HG03575 (cell line): ENCODE results near the gene CR1L.
"Not testable (repeated sequence)": the region's sequence is repeated elsewhere in the genome, so short reads cannot be mapped to it uniquely, and the experiment has no call there.

ENCODE experiments used
- ATAC-seq: cut with Tn5 transposase; IDR thresholded peaks from one replicate; pipeline ENCODE4 v1.9.1; 2021; ENCODE audit not compliant: unreplicated experiment, insufficient number of reproducible peaks, low FRiP score; ENCODE audit errors: extremely low read depth

CR1L gene

GRCh38 chr1:207644852-207645634 lies at the start of gene CR1L:
Gene CR1L, plus strand, starts transcription at chr1:207645133. Its CDS starts 101 bp downstream, at chr1:207645234.
- ATAC-seq = no peak

GRCh38 chr1:207603777-207604176 lies 41.2 kb upstream of the CR1L start:
- no peak for ATAC-seq

DNA sequence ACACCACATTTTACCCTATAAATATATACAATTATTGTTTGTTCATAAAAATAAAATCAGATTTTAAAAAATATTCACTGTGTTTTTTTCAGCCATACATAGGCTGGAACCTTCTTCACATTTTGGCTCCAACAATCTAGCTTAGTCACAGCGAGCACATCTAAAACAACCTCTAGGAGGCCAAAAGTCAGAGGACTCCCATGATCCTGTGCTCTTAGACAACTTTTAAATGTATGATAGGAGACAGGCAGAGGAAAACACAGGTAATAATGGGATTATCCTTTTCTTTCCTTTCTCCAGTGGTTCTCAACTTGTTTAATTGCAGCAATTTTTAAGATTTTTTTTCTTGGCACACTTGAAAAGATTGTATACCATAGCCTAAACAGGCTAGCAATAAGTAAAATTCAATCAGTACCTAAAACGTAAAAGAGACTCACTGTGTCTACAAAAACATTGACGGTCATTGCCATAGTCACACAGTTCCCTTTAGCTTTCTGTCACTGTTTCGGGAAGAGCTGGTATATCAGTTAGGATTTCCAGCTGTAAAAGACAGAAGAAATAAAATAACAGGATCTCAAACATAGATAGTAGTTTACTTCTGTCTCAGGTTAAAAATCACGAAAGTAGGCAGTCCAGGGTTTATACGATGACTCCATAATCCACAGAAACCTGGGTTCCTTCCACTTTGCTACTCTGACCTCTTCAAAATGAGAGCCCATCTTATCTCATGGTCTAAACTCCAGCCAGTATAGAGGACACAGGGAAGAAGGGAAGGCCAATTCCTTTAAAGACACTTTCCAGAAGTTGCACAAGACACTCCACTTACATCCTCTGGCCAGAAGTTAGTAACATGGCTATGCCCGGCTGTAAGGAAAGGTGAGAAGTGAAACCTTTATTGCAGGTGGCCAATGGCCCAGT lies 39.2 kb upstream of the CR1L start:
- ATAC-seq = no peak

- ATAC-seq = no peak
These were observed 38.6 kb upstream of the CR1L start for GRCh38 chr1:207606362-207606755.

DNA sequence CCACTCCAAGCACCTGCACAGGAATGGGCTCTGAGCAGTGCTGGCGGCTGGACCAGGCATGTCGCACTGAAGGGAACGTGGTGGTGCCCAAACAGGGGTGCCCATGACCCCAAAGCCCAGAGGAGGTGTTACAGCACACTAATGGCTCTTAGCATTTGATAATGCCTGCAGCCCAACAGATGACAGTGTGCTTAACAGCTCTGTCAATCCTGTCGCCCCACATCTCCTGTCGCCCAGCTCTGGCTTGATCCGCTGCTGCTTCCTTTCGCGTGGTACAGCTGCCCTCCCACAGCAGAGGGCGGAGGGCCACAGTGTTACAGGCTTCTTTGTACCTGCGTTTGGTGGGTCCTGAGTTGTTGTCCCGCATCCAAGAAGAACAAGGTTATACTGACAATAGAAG lies 32.2 kb upstream of the CR1L start:
- no peak for ATAC-seq

DNA sequence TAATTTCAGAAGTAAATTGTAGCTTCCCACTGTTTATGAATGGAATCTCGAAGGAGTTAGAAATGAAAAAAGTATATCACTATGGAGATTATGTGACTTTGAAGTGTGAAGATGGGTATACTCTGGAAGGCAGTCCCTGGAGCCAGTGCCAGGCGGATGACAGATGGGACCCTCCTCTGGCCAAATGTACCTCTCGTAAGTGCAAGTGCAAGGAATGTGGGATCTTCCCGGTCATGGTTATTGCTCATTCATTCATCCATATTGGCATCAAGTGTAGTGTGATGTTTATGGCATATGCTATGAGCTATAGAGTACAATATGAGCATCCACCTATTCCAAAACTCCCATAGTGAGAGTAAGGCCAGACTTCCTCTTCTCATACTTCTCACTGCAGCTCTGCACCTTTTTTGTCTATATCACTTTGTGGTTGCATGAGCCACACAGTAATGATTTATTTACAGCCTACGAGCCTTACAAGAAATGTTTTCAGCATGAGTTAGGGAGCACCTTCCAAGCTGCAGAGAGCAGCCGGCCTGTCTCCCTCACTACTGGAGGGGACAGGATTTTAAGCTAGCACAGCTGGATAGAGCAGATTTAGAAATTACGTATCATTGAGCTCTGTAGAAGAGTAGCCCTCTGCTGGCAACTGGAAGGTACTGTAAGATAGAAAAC lies 24.9 kb upstream of the CR1L start:
- ATAC-seq = no peak

- ATAC-seq = no peak
These were observed 24.4 kb upstream of the CR1L start for GRCh38 chr1:207620543-207620893.

- ATAC-seq = not testable (repeated sequence)
These were observed 19.3 kb upstream of the CR1L start for GRCh38 chr1:207625504-207626071.

GRCh38 chr1:207626972-207627337 lies 18.0 kb upstream of the CR1L start:
- no peak for ATAC-seq

DNA sequence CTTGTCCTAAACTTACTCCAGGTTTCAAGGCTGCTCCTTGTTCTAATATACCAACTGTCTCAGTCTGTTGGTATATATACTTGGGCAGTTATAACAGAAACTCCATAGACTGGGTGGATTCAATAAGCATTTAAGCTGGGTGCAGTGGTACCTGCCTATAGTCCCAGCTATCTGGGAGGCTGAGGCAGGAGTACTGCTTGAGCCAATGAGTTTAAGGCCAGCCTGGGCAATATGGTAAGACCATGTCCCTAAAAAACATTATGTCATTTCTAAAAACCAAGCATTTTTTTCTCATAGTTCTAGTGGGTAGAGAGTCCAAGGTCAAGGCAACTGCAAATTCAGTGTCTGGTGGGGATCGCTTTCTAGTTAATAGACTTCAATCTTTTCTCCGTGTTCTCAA lies 17.4 kb upstream of the CR1L start:
- ATAC-seq = no peak

- no peak for ATAC-seq
These were observed 16.2 kb upstream of the CR1L start for GRCh38 chr1:207628776-207629175.

GRCh38 chr1:207631137-207631536 lies 13.8 kb upstream of the CR1L start:
- ATAC-seq = no peak

DNA sequence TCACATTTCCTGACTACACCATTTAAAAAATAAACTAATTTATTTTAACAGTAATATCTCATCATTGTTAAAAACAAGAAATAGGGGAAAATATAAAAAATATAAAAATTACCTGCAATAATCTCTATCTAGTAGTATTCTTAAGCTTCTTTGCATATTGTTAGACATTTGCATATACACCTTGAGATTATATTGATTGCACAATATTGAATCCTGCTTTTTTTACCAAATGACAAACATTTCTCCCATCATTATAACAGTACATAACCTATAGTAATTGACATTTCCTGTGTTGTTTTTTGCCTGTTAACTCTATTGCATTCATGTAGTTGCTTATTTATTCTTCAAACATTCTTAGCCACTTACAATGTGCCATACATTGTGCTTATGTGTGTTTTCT lies 11.7 kb upstream of the CR1L start:
- no peak for ATAC-seq

DNA sequence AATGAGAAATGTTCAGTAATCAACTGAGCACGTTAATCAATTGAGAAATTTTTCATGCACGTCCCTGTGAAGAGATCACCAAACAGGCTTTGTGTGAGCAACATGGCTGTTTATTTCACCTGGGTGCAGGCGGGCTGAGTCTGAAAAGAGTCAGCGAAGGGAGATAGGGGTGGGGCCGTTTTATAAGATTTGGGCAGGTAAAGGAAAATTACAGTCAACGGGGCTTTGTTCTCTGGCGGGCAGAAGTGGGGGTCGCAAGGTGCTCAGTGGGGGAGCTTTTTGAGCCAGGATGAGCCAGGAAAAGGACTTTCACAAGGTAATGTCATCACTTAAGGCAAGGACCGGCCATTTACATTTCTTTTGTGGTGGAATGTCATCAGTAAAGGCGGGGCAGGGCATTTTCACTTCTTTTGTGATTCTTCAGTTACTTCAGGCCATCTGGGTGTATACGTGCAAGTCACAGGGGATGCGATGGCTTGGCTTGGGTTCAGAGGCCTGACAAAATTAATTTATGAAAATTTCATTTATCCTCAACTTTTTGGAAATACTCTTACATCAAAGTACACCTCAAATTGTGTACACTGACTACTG lies 11.1 kb upstream of the CR1L start:
- ATAC-seq = not testable (repeated sequence)

- ATAC-seq = not testable (repeated sequence)
These were observed 10.6 kb upstream of the CR1L start for GRCh38 chr1:207634293-207634692.

GRCh38 chr1:207635569-207636186 lies 9.3 kb upstream of the CR1L start:
- ATAC-seq = not testable (repeated sequence)

GRCh38 chr1:207638487-207639145 lies 6.3 kb upstream of the CR1L start:
- not testable (repeated sequence) for ATAC-seq

DNA sequence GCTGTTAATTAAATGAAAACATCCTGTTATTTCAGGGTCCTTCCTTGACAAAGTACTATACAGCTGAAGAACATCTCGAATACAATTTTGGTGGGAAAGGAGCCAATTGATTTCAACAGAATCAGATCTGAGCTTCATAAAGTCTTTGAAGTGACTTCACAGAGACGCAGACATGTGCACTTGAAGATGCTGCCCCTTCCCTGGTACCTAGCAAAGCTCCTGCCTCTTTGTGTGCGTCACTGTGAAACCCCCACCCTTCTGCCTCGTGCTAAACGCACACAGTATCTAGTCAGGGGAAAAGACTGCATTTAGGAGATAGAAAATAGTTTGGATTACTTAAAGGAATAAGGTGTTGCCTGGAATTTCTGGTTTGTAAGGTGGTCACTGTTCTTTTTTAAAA lies 5.6 kb upstream of the CR1L start:
- not testable (repeated sequence) for ATAC-seq
